PFSK-1 (cell line): ENCODE results near the gene PPARA.

Source experiments
- FOXP2 ChIP-seq: optimal IDR thresholded peaks from 2 replicates; pipeline ENCODE3; 2011; ENCODE audit warnings: borderline replicate concordance, control low read depth, inconsistent platforms; ENCODE audit not compliant: insufficient read depth; ENCODE audit errors: extremely low read length, extremely low read depth
- POLR2AphosphoS5 ChIP-seq: IDR thresholded peaks from 2 replicates; pipeline ENCODE4 v1.6.1; 2012; ENCODE audit warnings: low read depth, mild to moderate bottlenecking, control low read depth, low read length, moderate library complexity
- SIN3A ChIP-seq: IDR thresholded peaks from 2 replicates; pipeline ENCODE4 v1.6.1; 2012; ENCODE audit warnings: mild to moderate bottlenecking, low read length, moderate library complexity, borderline replicate concordance; ENCODE audit not compliant: insufficient read depth
- TAF1 ChIP-seq: IDR thresholded peaks from 2 replicates; pipeline ENCODE4 v1.6.1; 2012; ENCODE audit warnings: low read length, control low read depth, borderline replicate concordance; ENCODE audit not compliant: insufficient read depth
- TF ChIP-seq, protein P1 (sequence below), 2 experiments: IDR thresholded peaks; 2 replicates each; pipeline versions ENCODE4 v1.6.1 to v1.8.0; 2011 to 2012; ENCODE audit warnings: low read depth in 2 of 2, low read length in 2 of 2, control low read depth in 1 of 2, inconsistent platforms in 1 of 2, mild to moderate bottlenecking in 1 of 2, moderate library complexity in 1 of 2; ENCODE audit not compliant: insufficient read depth in 1 of 2

The PPARA gene

DNA sequence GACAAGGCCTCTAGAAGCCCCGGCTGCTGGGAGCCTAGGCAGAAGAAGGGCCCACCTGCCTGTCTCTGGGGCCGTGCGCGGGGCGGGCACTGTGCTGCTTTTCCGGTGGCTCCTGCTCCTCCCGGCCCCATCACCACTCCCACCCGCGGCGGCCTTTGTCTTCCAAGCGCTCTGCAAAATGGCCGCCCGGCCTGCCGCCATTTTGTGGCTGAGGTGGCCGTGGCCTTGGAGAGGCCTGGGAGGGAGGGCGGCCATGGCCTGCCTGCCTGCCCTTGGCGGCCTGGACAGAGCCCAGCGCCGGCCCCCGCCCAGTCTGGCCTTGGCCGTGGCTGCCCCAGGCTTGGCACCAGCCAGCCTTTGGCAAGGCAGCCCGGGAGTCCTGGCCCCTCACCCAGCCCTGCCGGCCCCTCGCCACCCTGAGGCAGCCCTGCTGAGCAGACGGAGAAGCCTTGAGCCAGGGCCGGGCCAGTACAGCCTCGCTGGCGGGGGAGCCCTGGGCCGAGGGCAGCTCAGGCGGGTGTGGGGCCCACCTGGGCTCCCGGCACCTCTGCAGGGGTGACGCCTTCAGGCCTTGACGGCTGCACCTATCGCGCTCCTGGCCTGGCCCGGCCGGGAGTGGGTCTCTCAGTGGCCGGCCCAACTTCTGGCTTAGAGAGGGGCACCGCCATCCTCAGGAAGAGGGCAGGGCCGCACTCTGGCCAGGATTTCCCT, 46.0 kb upstream of the PPARA start:
- TF ChIP-seq, protein P1, sequence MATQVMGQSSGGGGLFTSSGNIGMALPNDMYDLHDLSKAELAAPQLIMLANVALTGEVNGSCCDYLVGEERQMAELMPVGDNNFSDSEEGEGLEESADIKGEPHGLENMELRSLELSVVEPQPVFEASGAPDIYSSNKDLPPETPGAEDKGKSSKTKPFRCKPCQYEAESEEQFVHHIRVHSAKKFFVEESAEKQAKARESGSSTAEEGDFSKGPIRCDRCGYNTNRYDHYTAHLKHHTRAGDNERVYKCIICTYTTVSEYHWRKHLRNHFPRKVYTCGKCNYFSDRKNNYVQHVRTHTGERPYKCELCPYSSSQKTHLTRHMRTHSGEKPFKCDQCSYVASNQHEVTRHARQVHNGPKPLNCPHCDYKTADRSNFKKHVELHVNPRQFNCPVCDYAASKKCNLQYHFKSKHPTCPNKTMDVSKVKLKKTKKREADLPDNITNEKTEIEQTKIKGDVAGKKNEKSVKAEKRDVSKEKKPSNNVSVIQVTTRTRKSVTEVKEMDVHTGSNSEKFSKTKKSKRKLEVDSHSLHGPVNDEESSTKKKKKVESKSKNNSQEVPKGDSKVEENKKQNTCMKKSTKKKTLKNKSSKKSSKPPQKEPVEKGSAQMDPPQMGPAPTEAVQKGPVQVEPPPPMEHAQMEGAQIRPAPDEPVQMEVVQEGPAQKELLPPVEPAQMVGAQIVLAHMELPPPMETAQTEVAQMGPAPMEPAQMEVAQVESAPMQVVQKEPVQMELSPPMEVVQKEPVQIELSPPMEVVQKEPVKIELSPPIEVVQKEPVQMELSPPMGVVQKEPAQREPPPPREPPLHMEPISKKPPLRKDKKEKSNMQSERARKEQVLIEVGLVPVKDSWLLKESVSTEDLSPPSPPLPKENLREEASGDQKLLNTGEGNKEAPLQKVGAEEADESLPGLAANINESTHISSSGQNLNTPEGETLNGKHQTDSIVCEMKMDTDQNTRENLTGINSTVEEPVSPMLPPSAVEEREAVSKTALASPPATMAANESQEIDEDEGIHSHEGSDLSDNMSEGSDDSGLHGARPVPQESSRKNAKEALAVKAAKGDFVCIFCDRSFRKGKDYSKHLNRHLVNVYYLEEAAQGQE (IDR thresholded peaks at IDR 0.05; ENCODE audit: insufficient read depth in 1 of 2, low read depth in 2 of 2, low read length in 2 of 2): no peak
- TF ChIP-seq SIN3A (no peak), POLR2AphosphoS5 (no peak), FOXP2 (no peak), TAF1 (no peak)

DNA sequence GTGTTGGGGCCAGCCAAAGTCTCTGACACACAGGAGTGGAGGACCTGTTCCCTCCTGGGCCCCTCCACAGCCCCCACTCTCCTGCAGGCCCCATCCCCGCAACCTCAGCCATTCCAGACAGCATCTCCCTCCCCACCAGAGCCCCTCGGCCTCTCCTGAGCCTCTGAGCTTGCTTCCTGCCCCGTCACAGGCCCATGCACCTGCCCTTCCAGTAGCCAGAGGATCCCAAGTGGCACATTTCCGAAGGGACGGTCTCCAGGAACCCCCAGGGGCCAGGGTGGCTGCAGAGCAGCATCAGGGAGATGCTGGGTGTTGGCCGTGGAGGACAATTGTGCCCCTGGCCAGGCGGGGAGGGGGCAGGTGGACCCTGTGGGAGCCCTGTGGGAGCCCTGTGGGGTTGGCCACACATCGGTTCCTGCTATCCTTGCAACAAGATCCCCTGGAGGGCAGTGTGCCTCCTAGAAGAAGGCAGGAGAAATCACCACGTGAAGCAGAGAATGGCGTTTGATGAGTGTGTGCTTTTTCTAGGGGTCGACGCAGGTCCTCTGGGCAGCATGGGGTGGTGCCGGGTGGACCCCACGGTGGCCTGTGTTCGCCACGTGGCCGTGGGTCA, 45.3 kb upstream of the PPARA start:
- TF ChIP-seq POLR2AphosphoS5: no peak
- TF ChIP-seq, protein P1 (IDR thresholded peaks at IDR 0.05; ENCODE audit: insufficient read depth in 1 of 2, low read depth in 2 of 2, low read length in 2 of 2): no peak
- no peak for TF ChIP-seq TAF1
- TF ChIP-seq FOXP2: no peak
- TF ChIP-seq SIN3A: no peak

DNA sequence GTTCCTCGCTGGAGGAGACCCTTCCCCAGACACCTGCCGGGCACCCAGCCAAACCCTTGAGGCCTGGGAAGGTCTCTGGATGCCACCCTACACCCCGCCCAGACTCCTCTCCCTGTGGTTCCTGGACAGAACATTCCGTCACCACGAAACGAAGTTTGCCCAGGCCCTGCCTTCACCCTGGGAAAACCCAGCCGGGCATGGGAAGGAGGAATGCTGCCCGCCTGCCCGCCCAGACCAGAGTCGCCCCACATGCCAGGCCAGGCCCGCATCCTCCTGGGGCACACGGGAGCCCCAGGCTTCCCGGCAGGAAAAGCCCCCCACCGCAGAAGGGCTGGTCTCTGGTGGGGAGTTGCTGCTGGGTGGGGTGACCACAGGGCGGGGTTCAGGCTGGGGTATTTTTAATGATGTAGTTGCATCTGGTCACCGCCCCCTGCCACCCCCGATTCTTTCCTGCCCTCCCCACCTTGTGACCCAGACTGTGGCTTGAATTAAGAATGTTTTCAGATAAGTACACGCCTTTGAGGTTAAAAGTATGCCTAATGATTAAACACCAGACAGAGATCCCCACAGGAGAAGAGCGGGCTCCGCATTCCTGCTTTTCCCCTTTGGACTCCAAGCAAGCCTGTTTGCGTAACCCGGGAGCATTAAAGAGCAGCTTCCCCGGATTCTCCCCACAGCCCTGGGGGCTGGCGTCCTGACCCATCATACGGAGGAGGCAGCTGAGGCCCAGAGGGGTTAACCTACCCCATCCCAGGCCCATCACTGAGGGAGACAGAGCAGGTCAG, 44.6 kb upstream of the PPARA start:
- TF ChIP-seq TAF1 (no peak), POLR2AphosphoS5 (no peak), SIN3A (no peak), FOXP2 (no peak)
- TF ChIP-seq, protein P1 (IDR thresholded peaks at IDR 0.05; ENCODE audit: insufficient read depth in 1 of 2, low read depth in 2 of 2, low read length in 2 of 2): no peak

DNA sequence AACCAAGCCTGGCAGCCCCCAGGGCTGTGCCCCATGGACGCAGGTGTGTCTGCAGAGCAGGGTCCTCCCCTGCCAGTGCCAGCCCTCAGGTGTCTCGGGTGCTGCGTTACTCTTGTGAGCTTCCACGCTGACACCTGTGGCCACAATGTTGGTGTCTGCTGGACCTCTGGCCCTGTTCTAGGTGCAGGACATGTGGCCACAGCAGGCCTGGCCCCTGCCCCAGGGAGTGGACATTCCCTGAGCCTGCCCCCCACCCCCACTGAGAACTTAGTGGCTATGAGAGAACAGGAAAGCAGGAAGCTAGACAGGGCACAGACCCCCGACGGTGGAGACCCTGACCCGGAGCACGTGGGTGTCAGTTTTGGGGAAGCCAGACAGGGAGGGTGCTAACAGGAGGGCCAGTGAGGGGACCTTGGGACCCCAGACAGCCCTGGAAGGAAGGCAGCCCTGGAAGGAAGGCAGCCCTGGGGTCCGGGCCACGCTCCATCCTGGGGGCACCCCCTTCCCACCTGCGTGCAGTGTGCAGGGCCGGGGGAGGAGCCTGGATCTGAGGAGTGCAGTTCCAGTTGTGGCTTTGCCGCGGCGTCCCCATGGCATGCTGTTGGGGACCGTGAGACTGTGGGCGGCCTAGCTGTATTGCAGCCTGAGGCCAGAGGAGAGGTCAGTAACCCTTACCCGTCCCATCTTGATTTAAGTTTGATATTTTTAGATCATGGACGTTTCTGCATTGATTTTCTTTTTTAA, 43.9 kb upstream of the PPARA start:
- TF ChIP-seq SIN3A (no peak), FOXP2 (no peak), POLR2AphosphoS5 (no peak), TAF1 (no peak)
- TF ChIP-seq, protein P1 (IDR thresholded peaks at IDR 0.05; ENCODE audit: insufficient read depth in 1 of 2, low read depth in 2 of 2, low read length in 2 of 2): no peak
